AG10803 (cell line): Measurements from ENCODE around the gene B3GALT5.

ENCODE experiments used
- DNase-seq: peaks from one replicate; pipeline ENCODE4 v3.0.0; 2010; ENCODE audit warnings: low read depth
- H3K4me3 ChIP-seq: 2 replicates; pipeline ENCODE4 v1.5.1; 2011; ENCODE audit warnings: mild to moderate bottlenecking, low read length, control low read depth
- TF ChIP-seq, protein P1 (sequence below): conservative IDR thresholded peaks from 2 replicates; pipeline ENCODE4 v1.5.1; 2011; ENCODE audit warnings: mild to moderate bottlenecking, low read length, control low read depth, inconsistent platforms

The B3GALT5 gene

DNA sequence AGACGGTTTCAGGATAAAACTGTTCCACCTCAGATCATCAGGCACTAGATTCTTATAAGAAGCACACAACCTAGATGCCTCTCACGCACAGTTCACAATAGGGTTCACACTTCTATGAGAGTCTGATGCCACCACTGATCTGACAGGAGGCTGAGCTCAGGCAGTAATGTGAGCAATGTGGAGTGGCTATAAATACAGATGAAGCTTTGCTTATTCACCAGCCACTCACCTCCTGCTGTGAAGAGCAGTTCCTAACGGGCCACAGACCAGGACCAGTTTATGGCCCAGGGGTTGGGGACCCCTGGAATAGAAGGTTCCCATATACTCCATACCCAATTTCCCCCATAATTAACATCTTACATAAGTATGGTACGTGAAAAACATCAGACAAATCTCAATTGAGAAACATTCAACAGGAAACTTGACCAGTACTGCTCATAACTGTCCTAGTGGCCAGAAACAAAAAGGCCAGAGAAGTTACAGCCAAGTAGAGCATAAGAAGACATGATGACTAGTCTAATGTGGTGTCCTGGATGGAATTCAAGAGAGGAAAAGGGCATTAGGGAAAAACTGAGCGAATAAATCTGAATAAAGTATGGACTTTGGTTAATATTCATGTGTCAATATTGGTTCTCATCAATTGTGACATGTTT, 107.5 kb downstream of the B3GALT5 start:
- DNase-seq, result peak; percentile 21
- TF ChIP-seq, protein P1, sequence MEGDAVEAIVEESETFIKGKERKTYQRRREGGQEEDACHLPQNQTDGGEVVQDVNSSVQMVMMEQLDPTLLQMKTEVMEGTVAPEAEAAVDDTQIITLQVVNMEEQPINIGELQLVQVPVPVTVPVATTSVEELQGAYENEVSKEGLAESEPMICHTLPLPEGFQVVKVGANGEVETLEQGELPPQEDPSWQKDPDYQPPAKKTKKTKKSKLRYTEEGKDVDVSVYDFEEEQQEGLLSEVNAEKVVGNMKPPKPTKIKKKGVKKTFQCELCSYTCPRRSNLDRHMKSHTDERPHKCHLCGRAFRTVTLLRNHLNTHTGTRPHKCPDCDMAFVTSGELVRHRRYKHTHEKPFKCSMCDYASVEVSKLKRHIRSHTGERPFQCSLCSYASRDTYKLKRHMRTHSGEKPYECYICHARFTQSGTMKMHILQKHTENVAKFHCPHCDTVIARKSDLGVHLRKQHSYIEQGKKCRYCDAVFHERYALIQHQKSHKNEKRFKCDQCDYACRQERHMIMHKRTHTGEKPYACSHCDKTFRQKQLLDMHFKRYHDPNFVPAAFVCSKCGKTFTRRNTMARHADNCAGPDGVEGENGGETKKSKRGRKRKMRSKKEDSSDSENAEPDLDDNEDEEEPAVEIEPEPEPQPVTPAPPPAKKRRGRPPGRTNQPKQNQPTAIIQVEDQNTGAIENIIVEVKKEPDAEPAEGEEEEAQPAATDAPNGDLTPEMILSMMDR, result peak; percentile 36
- no peak overlapping the region for H3K4me3 ChIP-seq

DNA sequence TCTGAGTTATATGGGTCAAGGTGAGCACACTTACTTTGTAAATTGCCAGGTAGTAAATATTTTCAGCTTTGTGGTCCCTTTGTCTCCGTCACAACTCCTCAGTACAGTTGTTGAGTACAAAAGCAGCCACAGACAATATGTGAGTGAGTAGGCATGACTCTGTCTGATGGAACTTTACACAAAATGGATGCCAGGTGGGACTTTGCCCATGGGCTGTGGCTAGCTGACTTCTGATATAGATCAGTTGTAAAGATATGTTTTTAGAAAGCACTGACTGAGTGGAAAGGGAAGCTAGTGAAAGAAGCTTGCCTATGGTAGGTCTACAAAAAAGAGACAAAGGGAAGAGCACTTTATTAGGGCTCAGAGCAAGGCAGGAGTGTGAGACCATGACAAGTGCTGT, 109.1 kb downstream of the B3GALT5 start:
- TF ChIP-seq, protein P1, result no peak
- no peak overlapping the region for H3K4me3 ChIP-seq
- DNase-seq, result no peak
